UCSD-AML1 (cell line): Measurements from ENCODE around the gene TANC2.
"Not testable (repeated sequence)": the region's sequence is repeated elsewhere in the genome, so short reads cannot be mapped to it uniquely, and the experiment has no call there.

ENCODE experiments used
- DNase-seq: peaks from one replicate; lab custom pipeline; 2025; ENCODE audit not compliant: unreplicated experiment; lab: John Stamatoyannopoulos, UW

TANC2 gene

DNA sequence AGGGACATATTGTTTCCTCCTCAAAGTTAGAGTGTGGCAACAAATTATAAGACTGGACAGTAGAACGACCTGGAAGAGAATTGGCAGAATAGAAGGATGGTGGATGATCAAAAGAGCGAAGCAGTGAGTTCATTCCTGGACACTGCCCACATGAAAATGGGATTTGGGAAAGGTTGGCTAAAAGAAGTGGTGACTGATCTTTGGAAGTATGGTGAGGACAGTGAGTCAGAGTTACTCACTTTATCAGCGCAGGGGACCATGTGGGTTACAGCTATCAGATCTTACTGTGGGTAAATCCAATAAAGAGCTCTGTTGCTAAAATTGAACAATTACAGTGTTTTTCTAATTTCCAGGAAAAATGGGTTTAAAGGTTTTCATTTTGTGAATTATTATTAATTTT lies 2.7 kb upstream of the TANC2 start:
- DNase-seq, result no peak

DNA sequence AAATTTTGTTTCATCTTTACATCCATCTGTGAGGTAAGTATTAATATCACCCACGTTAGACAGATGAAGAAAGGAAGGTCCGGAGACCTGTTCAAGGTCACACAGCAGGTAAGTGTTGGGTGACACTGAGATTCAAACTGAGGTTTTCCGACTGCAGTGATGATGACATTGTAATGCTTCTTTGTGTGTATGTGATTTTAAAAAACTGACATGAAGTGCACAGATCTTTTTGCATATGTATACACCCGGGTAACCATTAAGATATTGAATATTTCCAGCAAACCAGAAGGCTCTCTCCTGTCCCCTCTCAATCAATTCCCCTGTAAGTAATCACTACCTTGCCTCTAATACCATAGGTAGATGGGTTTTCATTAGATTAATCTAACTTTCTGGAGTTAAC lies 1.5 kb upstream of the TANC2 start:
- DNase-seq, result no peak

DNA sequence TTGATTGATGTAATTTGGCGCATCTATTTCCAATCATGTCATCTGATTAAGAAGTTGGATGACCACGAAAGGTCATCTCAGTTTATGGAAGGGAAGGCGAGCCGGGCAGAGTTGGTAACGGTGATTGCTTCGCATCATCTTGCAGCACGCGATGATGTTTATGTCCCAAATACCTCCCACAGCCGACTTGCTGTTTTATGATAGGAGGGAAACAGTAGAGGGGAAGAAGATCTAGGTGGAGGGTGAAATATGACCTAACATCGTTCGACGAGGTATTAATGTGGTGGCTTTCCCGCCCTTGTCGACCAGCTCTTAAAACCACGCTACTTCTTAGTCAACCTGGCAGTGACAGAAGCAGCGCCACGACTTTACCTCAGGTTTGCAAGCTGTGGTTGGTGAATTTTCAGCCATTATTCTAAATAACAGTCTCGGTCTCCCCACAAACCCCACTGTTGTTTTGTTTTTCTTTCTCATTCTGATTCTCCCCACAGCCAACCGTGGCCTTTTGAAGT lies 805 bp upstream of the TANC2 start:
- DNase-seq, result no peak

DNA sequence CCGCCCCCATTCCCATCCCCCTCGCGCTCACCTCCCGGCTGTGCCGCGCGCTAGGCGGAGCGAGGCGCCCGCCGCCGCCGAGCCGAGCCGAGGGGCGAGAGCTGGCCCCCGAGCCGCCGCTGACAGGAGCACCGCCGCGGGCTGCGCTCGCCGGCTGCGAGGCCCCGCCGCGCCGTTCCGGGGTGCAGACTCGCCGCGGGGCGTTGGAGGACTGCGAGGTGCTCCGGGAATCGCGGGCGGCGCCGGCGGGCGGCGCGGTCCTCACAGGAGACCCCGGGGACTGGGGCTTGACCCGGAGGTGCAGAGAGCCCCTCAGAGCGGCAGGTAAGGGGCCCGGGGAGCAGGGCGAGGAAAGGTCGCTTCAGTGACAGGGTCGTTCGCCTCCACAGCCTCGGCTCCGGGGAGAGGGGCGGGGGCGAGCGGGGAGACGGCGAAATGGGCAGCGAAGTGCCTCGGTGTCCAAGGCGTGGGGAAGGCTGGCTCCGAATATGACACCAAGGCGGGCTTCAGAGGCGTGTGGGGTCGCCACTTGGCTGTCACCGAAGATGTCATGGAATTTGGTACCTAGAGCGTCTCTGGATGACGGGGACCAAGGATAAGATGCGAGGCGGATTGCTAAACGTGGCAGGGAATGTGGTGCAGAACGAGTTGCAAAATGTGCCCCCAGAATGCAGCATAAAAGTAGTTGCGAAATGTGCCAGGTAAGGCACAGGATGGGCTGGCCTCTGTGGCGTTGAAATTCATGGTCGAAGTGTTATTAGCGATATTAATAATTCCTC lies 580 bp downstream of the TANC2 start:
- no peak for DNase-seq

DNA sequence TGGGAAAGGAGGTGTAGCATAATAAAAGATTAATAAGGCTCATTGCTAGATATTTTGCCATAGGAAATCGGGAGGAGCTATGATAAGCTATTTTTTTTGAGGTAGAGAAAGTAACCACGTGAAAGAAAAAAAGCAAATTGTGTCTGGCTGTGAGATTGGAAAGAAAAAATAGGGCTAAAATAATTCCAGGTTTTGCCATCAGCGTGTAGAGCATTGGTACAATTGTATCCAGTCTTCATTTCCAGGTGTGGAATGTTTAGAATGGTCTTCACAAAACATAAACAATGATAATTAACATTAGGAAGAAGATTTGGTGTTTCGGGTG lies 1.1 kb downstream of the TANC2 start:
- DNase-seq, result no peak

DNA sequence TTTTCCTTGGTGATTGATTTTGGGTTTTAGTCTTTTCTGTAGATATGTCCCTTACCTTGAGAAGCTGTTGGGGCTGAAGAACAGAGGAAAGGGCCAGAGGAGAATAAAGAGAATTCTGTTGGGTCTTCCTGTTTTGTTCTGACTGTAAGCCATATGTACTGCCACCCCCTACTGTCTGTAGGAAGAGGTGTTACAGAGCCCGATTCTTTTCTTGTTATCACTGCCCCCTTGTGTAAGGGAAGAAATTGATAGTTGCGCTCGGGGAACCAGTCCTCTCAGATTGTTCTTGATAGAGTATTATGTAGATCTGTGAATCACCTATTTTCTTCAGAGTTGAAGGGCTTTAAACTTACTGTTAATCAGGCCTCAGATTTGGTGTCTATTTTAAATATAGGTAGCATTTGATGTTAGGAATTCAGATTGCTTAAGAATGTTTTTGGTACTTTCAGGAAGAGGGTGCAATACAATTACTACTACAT lies 2.4 kb downstream of the TANC2 start:
- no peak for DNase-seq

DNA sequence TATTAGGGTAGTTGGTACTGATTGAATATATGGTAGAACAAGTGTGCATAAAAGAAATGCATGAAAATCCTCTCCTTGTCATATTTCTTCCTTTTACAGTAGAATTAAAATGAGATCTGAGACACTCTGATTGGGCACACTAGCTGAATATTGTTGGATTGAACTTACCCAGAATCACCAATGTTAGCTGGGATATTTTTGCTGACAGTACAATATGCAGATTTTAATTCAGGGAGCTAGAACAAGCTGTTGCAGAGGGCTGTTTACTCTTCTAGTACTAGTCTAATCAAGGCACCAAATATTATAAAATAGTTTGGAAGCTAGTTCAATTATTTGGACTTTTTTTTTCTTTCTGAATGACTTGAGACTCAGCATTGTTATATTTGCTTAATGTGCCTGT lies 4.6 kb downstream of the TANC2 start:
- DNase-seq, result no peak

DNA sequence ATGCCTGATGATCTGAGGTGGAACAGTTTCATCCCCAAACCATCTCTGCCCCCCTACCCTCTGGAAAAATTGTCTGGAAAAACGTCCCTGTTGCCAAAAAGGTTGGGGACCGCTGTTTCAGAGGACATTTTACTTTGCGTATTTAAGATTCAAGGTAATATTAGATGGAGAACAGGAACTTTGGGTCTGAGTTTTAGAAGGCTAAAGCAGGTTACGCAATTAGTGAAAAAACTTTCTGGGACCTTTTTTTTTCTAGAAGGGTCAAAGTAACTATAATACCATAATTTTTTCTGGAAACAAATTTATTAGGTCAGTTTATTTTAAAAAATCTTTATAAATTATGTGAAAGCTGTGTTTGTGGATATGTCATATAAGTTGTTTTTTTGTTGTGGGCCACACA lies 5.8 kb downstream of the TANC2 start:
- no peak for DNase-seq

DNA sequence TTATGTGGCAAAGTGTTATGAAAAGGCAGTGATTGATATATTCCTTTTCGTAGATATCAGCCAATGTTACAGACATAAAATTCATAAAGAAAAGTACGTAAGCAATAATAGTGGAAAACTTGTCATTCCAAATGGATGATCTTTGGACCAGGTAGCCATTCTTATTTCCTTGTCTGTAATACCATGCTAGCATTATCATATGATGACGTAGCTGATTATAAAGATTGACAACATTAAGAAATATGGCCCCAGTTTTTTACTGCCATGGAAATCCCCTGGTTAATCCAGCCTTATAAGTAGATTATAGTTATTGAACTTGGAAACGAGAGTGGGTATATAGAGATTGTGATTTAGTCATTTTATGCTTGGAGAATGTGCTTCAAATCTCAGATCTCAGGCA lies 8.8 kb downstream of the TANC2 start:
- DNase-seq, result no peak

DNA sequence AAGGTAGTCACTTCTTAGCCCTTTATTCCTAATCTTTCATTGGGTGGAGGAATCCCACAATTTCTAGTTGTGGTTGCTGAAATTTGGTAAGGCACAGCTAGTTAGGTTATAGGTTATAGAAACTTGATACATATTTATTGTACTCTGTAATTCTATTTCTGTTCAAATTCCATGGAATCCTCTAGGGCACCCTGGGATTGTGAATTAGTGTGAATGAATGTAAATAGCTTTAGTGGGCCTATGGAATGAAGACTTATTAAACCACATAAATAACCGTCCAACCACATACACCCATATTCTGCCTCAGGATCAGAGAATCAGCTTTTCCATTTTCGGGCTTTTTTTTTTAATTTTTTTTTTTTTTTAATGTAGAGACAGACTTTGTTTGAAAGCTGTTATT lies 9.2 kb downstream of the TANC2 start:
- DNase-seq, result no peak

DNA sequence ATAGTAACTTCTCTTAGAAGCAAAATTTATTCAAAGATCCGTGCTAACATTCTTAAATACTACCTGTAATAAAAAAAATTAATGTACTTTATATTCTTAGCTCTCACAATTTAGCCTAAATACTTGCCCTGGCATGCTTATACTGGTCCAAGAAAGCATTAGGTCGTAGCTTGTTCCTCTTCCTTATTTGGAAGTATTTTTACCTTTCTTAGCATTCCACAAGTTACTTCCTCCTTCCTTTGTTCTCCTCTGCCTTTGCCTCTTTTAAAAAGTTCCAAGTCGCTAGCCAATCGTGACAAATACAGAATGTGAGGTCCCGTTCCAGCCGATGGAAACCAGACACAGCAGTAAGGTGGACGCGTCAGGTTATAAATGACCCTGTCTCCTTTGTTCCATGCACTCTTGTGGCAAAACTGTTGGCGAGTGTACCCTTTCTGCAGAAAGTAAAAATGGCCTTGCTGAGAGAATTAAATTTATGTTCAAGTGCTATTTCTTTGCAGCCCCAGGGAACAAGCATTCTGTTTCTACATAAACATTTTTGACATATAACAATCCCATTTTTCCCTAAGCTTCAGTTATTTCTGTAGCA lies 10.7 kb downstream of the TANC2 start:
- not testable (repeated sequence) for DNase-seq

DNA sequence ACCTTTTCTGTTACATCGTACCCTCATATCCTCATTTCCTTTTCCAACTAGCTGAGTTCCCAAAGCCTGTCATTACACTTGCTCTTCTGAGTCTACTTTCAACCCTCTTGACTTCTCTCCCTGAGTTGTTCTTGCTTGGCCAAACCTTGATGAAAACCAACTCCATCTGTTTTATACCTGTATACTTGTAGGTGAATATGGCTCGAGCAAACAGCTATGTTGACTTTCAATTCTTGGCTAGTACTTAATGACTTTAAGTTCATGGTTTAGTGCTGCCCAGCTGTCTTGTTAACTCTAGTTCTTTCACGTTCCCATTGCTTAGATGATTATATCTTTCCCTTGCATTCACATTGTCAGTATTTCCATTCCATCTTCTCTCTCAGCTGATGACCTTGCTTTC lies 14.8 kb downstream of the TANC2 start:
- no peak for DNase-seq

DNA sequence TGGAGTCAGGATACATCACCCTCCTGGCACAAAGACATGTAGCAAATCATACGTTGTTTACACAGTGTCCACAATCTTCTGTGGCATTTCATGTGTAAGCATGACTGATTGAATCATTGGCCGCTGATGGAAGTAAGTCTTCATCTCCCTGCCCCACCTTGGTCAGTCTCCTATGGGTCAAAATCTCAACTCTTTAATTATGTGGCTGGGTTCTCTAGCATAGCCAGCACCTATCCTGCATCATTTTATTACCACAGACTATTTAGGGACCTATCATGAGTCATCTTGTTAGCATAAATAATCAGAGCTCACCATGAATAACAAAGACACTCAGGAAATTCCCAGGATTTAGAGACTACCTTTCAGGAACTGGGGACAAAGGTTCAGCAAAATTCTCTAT lies 15.9 kb downstream of the TANC2 start:
- no peak for DNase-seq

DNA sequence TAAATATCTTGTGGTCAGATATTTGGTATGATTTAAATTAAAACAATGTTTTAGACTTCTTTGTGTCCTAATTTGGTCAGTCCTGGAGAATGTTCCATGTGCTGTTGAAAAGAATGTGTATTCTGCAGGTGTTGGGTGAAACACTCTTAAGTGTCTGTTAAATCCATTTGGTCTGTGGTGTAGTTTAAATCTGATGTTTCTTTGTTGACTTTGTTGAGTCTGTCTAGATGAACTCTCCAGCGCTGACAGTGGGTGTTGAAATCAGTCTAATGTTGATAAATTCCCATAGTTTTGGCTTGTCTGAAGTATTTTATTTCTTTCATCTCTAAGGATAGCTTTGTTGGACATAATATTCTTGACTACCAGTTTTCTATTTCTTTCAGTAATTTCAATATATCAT lies 18.8 kb downstream of the TANC2 start:
- DNase-seq, result no peak

DNA sequence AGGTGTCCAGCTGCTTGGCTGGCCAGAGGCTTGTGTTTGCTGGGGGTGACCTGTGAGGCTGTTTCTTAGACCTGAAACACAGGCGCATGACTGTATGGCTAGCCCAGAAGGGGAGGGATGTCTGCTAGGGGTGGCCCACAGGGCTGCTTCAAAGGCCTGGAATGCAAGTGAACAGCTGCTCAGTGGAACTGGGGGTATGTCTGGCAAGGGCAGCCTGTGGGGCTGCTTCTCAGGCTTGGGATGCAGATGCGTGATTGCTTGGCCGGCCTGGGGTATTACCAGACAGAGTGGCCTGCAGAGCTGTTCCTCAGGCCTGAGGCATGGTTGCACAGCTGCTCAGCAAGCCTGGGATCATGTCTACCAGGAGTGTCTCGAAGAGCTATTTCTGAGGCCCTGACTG lies 20.5 kb downstream of the TANC2 start:
- DNase-seq, result no peak

DNA sequence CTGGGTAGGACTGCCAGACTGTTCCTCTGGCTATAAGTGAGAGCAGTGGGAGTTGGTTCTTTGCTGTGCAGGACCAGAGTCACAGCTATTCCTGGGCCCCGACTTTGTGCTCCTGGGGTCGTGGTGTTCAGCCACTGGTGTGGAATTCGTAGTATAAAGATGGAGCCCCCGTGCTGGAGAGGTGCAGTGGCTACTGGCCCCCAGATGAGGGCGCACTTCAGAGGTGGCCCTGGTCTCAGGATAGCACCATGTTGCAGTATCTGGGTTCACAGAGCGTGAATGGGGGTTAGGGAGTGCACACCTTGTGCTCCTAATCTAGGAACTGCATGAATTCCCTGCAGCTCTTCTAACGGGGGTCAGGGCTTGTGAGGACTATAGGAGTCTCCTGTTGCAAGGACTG lies 21.1 kb downstream of the TANC2 start:
- no peak for DNase-seq

DNA sequence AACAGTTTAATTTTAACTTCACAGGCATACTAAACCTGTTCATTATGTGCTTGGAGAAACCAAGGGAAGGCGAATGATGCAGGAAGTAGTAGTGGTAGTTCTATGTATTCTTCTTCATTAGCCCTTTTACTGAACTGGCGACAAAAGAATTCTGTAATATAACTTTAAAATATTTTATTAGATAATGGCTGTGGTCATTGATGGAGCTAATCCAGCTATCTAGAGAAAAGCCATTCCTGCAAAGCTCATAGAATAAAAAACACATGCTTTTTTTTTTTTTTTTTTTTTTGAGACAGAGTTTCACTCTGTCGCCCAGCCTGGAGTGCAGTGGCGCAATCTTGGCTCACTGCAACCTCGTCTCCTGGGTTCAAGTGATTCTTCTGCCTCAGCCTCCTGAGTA lies 23.5 kb downstream of the TANC2 start:
- no peak for DNase-seq

DNA sequence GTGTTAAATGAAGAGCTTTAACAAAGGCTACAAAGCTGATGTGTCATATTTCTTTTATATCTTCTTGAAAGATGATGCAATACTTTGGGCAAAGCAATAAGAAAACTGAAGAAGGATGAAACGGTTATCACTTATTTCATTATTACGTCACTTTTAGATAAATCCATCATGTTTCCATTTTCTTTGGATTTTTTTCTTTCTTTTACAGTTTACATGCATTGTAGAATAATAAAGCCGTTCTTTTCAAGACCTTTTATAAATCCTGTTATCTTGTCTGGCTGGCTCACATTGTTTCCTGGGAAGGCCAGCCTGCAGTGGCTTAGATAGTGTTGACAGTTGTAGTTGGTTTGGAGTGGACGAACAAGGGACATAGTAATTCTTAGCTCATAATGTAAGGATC lies 28.9 kb downstream of the TANC2 start:
- DNase-seq, result no peak

DNA sequence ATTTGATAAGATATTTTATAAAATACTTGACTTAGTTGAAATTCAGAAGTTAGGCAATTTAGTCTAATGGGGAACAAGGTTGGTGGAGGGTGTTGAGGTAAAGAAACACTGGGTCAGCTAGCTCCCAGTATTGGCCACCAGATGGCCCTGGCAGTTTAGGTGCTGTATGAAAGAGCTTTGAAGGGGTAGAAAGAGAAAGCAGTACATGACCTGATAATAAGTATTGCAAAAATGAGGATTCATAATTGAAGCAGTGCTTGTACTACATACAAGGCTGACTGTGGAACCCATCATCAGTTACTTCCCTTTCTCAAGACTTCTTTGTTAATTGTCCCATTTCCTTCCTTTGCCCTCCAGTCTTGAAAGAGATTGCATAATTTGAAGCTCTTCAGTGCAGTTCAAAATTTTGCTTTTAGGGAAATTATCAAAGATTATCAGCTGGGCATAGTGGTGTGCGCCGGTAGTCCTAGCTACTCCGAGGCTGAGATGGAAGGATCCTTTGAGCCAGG lies 29.4 kb downstream of the TANC2 start:
- DNase-seq, result no peak

DNA sequence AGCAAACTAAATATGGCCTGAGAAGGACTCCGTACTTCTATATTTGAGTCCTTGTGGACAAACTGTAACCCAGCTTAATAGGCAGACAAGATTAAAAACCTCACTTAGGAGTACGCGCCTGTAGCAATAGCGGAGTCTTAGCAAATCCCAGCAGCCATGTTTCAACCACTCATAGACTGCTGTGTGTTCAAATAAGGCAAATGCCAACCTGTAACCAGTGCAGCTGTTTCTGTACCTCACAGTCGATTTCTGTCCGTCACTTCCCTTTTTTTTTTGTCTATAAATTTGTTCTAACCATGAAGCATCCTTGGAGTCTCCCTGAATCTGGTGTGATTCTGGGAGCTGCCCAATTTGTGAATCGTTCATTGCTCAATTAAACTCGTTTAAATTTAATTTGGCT lies 30.2 kb downstream of the TANC2 start:
- DNase-seq, result no peak

DNA sequence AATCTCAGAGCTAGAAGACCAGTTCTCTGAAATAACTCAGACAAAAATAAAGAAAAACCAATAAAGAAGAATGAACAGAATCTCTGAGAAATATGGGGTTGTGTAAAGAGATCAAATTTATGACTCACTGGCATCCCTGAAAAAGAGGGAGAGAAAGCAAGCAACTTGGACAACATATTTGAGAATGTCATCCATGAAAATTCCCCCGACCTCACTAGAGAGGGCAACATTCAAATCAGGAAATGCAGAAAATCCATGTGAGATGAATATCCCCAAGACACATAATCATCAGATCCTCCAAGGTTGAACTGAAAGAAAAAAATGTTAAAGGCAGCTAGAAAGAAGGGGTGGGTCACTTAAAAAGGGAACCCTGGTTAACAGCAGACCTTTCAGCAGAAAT lies 32.1 kb downstream of the TANC2 start:
- DNase-seq, result no peak

DNA sequence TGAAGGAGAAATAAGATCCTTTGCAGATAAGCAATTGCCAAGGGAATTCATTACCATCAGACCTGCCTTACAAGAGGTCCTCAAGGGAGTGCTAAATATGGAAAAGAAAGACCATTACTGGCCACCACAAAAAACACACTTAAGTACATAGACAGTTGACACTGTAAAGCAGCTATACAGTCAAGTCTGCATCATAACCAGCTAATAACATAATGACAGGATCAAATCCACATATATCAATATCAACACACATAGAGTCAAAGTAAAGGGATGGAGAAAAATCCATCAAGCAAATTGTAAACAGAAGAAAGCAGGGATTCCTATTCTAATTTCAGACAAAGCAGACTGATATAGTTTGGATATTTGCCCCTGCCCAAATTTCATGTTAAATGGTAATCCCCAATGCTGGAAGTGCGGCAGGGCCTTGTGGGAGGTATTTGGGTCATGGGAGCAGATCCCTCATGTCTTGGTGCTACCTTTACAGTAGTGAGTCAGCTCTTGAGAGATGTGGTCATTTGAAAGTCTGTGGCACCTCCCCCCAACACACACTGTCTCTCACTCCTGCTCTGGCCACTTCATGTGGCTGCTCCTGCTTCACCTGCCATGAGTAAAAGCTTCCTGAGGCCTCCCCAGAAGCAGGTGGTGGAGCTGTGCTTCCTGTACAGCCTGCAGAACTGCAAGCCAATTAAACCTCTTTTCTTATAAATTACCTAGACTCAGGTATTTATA lies 32.8 kb downstream of the TANC2 start:
- DNase-seq, result no peak
